HG03064 (cell line): Measurements from ENCODE around the gene DENND2D.

ENCODE experiments used
- ATAC-seq: cut with Tn5 transposase; IDR thresholded peaks from one replicate; pipeline ENCODE4 v1.9.1; 2021; ENCODE audit warnings: low read depth; ENCODE audit not compliant: unreplicated experiment

DENND2D gene

GRCh38 chr1:111183308-111184069 lies 17.0 kb downstream of the DENND2D start:
- no peak for ATAC-seq

- no peak for ATAC-seq
These were observed 18.4 kb downstream of the DENND2D start for GRCh38 chr1:111182052-111182451.

DNA sequence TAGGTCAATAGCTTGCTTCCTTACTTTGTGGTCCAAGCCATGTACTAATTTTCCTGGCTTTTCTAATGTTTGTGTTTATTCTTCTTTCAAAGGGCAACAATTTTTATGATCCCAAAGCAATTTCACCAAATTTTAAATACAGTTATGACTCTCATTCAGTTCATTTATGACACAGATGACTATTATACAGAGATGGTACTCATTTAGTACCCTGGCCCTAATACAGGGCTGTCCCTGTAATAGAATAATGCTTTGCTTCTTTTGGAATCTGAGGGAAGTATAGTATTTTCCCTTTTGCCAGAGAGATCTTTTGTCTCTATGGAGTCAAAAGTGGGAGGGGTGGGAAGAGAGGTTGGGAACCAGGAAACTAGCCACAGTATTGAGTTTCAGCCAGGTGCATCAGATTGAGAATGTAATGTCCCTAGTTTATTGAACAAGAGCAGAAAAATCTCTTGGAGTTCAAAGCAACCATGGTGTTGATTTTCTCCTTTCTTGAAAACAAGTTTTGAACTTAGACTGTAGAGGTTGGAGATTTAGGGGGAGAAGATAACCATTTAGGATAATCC lies 20.4 kb downstream of the DENND2D start:
- ATAC-seq: no peak

DNA sequence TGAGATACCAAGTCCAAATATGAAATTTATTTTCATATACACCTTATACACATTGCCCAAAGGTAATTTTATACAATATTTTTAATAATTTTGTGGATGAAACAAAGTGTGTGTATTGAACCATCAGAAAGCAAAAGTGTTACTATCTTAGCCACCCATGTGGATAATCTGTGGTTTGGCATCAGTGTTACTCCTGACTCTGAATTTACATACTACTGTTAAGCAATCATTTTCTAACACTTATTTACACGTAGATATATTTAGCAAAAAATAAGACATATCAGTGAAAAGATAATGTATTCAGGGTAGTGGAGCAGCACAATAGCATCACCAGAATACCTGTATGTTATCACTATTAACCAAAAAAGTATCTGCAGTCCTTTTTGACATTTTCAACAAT lies 23.8 kb downstream of the DENND2D start:
- no peak for ATAC-seq

- no peak for ATAC-seq
These were observed 25.1 kb downstream of the DENND2D start for GRCh38 chr1:111175349-111175748.

DNA sequence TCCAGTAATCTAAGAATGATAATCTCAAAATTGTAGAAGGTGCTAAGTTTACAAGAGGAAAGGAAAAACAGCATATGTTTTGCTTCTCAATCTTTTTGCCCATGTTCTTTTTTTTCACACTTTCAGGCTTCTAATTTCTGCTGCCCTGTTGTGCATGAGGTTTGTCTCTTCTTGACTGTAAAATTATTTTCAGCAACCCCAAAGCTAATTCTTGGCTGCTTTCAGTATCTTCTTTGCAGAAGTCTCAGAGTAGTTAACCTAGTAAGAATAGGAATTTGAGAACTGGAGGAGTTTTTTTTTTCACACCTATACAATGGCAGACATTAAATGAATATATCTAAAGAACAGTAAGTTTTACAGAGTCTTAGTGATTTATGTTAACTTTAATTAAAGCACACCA lies 26.4 kb downstream of the DENND2D start:
- ATAC-seq: no peak

GRCh38 chr1:111172463-111172862 lies 28.0 kb downstream of the DENND2D start:
- ATAC-seq: no peak

DNA sequence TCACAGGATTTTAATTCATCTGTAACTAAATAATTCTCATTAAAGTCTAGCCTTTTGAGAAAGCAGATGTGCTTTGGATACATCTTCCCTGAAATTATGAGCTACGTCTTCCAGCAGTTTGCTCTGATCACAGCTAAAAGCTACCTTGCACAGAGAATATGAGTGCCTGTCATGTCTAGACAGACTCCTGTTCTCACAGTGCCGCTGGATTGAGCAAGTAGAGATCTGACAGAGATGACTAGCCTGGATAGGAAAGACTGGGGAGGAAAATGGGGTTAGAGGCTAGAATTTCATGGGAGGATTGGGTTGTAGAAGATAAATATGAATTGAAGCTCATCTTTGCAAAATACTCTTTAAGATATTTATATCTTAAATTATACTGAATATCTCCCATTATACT lies 36.3 kb downstream of the DENND2D start:
- no peak for ATAC-seq

DNA sequence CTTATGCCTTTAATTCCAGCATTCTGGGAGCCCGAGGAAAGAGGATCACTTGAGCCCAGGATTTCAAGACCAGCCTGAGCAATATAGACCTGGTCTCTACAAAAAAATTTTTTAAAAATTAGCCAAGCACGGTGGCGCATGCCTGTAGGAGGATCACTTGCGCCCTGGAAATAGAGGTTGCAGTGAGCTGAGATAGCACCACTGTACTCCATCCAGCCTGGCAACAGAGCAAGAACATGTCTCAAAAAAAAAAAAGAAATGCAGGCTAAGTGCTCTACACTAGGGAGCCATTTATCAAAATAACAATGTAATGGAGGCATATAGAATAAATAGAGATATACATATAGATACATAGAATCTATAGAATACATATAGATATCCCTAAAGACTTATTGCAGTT lies 37.1 kb downstream of the DENND2D start:
- ATAC-seq: no peak

- no peak for ATAC-seq
These were observed 38.0 kb downstream of the DENND2D start for GRCh38 chr1:111162488-111162880.

DNA sequence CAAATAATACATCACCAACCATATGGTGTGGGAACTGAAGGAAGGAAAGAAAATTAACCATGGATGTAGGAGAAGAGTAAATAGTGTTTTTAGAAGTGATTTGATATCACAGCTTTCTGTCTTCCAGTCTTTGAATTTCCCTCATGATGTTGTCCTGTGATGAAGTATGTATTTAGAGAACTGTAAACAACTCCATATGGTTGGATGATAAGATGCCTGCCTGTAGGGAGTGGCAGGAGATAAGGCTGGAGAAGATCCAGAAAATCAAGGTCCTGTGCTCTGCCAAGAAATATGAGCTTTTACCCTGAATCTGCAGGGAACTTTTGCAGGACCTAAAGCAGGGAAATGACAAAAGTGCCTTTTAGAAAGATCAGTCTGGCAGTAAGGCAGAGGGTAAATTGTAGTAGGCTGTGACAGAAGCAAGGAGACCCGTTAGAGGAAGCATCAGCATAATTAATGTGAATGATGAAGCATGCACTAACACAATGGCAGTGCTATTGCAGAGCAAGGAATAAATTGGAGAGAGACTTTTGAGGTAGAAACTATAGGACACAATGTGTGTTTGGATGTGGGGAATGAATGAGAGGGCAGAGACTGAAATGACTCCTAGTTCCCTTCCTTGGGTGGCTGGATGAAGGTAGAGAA lies 38.5 kb downstream of the DENND2D start:
- no peak for ATAC-seq

- ATAC-seq: no peak
These were observed 43.0 kb downstream of the DENND2D start for GRCh38 chr1:111157431-111157830.

DNA sequence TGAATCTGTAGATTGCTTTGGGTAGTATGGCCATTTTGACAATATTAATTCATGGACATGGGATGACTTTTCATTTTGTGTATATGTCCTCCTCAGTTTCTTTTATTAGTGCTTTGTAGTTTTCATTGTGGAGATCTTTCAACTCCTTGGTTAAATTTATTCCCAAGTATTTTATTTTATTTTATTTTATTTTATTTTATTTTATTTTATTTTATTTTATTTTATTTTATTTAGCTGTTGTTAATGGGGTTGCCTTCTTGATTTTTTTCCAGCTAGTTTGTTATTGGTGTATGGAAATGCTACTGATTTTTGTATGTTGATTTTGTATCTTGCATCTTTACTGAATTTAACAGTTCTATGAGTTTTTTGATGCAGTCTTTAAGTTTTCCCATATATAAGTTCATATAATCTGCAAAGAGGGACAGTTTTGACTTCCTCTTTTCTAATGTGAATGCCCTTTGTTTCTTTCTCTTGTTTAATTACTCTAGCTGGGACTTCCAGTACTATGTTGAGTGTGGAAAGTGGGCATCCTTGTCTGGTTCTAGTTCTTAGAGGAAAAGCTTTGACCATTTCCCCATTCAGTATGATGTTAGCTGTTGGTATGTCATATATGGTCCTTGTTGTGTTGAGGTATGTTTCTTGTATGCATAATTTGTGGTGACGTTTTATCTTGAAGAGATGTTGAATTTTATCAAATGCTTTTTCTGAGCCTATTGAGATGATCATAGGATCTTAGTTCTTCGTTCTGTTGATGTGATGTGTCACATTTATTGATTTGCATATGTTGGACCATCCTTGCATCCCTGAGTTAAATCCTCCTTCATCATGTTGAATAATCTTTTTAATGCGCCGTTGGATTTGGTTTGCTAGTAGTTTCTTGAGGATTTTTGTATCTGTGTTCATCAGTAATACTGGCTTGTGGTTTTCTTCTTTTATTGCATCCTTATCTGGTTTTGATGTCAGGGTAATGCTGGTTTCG lies 46.1 kb downstream of the DENND2D start:
- no peak for ATAC-seq

DNA sequence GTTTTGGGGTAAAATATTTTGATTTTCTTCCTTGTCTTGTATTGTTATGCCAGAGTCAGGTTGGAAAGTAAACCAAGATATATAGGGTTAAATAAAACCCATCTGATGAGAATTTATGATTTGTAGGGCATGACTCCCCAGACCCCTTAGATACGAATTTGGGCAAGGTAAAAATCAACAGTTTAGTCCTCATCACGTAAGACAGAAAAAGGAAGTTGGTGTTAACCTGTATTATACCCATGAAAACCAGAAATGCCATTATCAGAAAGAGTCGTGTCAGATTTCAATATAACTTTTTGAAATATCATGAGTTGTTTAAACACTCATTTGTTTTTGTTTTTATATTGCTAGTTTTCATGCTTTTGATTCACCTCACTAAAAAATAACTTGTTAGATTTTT lies 48.6 kb downstream of the DENND2D start:
- ATAC-seq: no peak

- ATAC-seq: no peak
These were observed 52.0 kb downstream of the DENND2D start for GRCh38 chr1:111148376-111148881.

- ATAC-seq: no peak
These were observed 52.5 kb downstream of the DENND2D start for GRCh38 chr1:111147948-111148347.

DNA sequence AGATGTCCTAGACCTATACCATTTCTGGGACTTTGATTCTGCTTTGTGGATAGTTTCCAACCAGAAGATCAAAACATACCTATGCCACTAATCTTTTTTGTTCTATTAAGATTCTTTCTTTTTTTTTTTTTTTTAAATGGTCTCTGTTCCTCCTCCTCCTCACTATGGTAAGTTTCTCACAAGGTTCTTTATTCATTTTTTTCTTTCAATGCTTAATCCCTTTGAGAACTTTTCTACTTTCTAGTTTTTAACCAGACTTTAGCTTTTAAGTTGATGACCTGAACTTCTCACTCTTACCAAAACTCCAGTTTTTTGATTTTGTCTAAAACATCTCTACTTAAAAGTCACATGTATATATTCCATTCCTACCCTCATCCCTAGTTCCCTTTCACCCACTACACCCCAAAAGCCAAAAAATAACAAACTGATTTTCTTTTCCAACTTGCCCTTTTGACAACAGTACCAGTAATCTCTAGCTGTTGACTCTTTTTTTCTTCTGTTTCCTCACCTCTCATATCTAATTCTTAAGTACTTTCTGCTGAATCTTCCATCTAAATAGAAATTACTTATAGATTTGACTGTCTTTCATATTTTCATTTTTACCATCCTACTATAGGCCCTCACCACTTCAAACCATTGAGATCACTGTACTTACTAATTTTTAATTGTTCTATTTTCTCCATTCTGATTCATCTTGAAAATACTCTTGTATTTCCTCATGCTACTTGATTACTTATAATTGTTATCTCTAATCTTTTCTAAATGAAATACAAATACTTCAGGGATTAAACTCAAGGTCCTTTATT lies 54.3 kb downstream of the DENND2D start:
- no peak for ATAC-seq

GRCh38 chr1:111145542-111145941 lies 54.9 kb downstream of the DENND2D start:
- no peak for ATAC-seq

- ATAC-seq: no peak
These were observed 58.0 kb downstream of the DENND2D start for GRCh38 chr1:111142356-111142975.
